ENCODE measurements around the gene SHMT2. TPM values are rescaled to one million over a fixed set of nuclear protein-coding genes. Genes with fewer than 3 reads are reported as not detected.

The SHMT2 gene
- polyA plus RNA-seq, 4 donors = 69.7 to 86.9 (median 71.7) TPM

GRCh38 chr12:57224973-57225679, 4.4 kb upstream of the SHMT2 start:
- no peak for DNase-seq (ENCODE audit: low read depth in 4 of 4, low spot score in 3 of 4)

DNA sequence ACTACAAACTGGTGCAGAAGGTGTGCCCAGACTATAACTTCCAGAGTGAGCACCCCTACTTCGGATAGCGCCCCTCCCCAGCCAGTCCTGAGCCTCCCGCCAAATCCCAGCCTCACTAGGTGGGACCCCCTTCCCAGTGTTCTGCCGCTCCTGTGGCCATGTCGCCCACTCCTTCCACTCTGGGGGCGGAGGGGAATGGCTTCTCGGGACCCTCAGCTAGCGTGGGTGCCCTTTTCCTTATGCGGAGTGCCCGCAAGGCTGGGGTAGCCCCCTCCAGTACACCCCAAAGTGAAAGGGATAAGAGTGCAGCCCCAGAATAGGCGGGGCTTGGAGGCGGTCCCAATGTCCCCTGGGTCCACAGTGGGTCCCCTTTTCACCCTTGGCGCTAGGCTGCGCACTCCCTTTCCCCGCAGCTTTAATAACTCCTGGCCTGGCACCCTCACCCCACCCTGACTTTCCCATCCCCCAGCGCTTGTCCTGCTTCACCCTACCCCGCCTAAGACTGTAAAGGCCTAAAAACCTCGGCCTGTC, 3.8 kb upstream of the SHMT2 start:
- DNase-seq (ENCODE audit: low read depth in 4 of 4, low spot score in 3 of 4) = no peak

DNA sequence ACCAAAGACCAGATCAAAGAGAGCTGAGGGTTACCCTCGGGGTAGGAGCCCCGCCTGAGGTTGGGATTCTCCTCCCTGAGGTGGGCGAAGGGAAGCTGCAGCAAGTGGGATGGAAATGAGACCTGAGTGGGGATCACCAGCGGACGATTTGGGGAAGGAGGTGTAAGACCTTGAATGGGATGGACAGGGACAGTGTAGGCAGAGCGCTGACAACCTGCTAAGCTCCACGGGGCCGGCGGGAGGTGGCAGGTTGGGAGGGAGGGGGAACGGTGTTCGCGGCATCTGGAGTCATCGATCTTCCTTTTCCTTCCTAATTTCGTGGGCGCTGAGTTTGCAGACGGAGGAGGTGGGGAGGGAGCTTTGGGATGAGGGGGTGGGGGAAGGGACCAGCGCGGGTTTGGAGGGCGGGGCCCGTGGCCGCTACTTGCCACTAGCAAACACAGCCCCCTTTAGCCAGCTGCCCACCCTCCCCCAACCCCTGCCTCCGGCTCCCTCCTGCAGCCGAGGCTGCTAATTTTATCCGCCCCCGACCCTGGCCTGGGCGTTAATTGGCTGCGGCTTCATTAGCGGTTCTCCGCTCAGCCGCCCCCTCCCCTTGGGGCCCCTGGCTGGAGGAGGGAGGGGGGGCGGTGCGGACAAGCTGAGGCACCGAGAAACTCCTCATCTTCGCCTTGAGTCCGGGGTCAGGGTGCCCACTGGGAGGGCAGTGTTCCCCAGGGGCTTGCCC, 2.8 kb upstream of the SHMT2 start:
- no peak for DNase-seq (ENCODE audit: low read depth in 4 of 4, low spot score in 3 of 4)

DNA sequence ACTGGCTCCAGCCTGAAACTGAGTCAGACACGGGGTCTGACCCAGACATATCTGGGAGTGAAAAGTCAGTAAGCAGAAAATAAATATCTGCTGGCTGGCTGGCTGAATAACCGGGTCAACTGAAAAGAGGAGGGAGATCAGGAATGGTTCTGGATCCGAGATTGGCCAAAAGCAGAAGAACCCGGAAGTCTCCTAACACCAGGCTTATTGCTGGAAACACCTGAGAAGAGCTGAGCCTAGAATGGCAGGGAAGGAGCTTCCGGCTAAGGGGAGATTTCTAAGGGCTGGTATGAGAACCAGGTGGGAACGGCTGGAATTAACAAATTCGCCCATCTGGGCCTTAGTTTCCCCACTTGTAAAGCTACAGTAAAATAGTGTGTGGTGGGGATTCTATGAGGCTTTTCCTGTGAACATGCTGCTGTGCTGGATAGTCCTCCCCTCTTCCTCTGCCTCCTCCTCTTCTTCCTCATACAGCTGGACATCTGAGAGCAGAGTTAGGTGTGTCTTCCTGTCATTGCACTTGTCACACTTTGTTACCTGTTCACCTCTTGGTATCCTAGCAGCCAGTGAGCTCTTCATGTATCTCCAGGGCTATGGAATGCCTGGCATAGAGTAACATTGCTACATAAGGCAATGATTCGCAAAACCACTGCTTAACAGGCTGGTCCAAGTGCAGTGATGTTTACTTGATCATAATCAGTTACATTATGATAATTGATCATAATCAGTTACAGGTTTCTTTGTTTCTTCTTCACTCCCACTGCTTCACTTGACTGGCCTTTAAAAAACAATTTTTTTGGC, 2.0 kb upstream of the SHMT2 start:
- no peak for DNase-seq (ENCODE audit: low read depth in 4 of 4, low spot score in 3 of 4)

DNA sequence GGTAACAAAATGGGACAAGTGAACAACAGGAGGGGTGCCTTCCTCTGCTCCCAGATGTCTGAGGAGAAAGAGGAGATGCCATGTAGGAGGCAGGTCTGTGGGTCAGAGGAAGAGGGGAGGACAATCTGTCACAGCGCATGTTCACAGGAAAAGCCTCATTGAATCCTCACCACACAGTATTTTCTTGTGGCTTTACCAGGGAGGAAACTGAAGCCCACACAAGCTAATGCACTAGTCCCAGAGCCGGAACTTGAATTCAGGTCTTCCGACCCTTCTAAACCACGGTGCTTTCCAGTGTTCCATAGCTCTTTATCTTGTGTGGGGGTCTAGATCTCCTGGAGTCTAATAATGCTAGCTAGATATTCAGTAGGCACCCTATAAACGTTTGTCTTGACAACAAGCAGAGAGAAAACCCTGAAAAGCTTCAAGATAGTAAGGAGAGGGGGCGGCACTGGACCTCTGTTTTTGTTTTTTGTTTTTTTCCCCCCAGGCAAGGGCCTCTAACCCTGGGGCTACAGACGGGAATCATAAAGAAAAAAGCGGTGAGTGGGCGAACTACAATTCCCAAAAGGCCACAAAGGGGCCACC, 371 bp upstream of the SHMT2 start:
- DNase-seq (ENCODE audit: low read depth in 4 of 4, low spot score in 3 of 4) = no peak

DNA sequence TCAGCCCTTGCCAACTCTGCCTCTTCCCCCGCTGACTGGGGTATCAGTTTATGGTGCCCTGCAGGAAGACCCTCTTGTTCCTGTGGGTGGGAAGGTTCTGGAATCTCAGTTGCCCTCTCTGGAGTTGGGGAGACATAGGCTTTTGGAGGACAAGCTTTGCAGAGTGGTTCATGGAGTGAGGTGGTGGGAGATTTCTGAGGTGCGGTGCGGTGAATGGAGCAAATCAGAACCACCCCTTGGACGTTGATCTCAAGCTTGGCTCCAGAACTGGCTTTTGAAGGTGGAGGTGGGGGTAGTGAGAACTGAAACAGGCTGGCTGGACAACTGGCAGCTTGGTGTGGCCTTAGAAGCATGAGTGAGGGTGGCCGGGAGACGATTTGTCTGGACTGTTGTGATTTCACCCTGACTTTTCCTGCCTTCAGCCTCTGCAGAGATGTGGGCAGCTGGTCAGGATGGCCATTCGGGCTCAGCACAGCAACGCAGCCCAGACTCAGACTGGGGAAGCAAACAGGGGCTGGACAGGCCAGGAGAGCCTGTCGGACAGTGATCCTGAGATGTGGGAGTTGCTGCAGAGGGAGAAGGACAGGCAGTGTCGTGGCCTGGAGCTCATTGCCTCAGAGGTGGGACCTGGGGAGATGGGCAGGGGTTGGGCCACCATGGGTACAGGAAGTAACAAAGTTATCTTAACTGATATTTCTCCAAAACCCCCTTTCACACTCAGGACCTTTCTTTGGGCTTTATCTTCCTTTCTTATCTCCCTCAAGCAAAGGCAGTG, 1.1 kb downstream of the SHMT2 start:
- DNase-seq (ENCODE audit: low read depth in 4 of 4, low spot score in 3 of 4) = no peak

GRCh38 chr12:57231276-57232021, 1.9 kb downstream of the SHMT2 start:
- DNase-seq (ENCODE audit: low read depth in 4 of 4, low spot score in 3 of 4) = no peak

GRCh38 chr12:57232156-57232756, 2.7 kb downstream of the SHMT2 start:
- no peak for DNase-seq (ENCODE audit: low read depth in 4 of 4, low spot score in 3 of 4)

DNA sequence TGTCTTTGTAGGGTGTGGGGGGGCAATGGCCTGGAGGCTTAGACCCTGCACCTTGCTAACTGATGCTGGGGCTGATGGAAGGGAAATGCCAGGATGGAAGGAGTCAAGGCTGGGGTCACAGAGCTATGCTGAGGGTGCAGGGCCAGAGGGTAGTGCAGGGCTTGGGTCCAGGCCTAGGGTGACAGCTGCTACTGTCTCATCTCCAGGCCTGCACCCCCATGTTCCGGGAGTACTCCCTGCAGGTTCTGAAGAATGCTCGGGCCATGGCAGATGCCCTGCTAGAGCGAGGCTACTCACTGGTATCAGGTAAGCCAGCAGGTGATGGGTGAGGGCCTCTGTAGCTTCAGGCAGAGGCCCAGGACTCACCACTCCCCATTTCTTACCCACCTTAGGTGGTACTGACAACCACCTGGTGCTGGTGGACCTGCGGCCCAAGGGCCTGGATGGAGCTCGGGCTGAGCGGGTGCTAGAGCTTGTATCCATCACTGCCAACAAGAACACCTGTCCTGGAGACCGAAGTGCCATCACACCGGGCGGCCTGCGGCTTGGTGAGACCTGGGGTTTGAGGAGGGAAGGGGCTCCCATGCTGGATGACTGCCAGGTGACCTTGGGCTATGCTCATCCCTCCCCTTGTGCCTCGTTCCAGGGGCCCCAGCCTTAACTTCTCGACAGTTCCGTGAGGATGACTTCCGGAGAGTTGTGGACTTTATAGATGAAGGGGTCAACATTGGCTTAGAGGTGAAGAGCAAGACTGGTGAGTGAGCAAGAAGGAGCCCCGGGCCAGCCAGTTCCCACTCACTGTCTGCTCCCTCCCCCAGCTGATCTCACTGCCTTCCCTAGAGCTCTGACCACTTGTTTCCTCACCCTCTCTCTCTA, 4.1 kb downstream of the SHMT2 start:
- no peak for DNase-seq (ENCODE audit: low read depth in 4 of 4, low spot score in 3 of 4)

- no peak for DNase-seq (ENCODE audit: low read depth in 4 of 4, low spot score in 3 of 4)
These were observed 4.7 kb downstream of the SHMT2 start for GRCh38 chr12:57234233-57234570.

GRCh38 chr12:57234571-57235016, 5.1 kb downstream of the SHMT2 start:
- DNase-seq (ENCODE audit: low read depth in 4 of 4, low spot score in 3 of 4) = no peak

- DNase-seq (ENCODE audit: low read depth in 4 of 4, low spot score in 3 of 4) = no peak
These were observed 5.7 kb downstream of the SHMT2 start for GRCh38 chr12:57235017-57235727.

DNA sequence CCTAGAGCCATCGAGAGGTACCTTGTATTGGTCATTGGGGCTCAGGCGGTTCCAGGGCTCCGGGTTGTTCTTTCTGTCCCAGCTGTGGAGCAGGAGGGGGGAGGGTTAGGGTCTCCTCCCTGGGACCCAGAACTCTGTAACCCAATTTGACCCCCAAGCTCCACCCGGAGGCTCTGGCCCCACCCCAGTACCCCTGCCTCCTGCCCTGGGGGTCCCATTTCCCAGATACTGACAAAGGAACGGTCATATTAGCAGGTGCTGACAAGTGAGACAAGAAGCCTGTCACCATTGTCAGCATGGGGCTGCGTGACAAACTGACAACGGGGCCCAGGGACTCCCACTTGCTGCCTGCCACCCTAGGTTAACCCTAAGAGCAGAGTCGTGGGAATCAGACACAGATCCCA, 6.2 kb downstream of the SHMT2 start:
- no peak for DNase-seq (ENCODE audit: low read depth in 4 of 4, low spot score in 3 of 4)

DNA sequence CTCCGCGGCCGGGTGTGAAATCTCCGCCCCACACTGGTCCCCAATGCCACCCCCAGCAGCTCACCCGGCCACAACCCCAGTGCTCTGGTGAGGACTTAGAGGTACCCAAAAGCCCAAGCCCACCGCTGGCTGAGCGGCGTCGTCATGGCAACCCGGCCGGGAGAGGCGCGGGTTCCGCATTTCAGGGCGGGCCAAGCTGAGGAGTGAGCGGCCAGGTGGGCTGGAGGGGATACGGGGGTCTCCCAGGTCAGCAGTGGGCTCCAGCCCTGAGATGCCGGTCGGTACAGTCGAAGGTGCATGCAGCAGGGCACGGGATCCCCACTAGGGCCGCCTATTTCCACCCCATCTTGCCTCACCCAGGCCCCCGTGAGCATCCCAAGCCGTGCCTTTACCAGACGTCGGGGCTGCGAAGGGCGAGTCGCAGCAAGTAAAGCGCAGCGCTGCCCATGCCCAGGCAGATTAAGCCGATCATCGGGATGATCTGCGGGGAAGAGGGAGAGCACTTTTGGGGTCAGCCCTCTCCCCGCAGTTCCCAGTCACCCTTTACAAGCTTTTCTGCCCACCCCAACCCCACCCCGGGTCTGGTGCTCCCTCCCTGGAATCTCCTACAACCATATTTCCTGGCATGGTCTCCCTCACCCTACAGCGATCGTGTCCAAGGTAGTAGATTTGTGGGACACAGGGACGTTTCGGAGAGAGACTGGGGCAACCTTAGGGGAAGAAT, 6.9 kb downstream of the SHMT2 start:
- no peak for DNase-seq (ENCODE audit: low read depth in 4 of 4, low spot score in 3 of 4)

GRCh38 chr12:57236925-57237595, 7.5 kb downstream of the SHMT2 start:
- DNase-seq (ENCODE audit: low read depth in 4 of 4, low spot score in 3 of 4) = no peak

DNA sequence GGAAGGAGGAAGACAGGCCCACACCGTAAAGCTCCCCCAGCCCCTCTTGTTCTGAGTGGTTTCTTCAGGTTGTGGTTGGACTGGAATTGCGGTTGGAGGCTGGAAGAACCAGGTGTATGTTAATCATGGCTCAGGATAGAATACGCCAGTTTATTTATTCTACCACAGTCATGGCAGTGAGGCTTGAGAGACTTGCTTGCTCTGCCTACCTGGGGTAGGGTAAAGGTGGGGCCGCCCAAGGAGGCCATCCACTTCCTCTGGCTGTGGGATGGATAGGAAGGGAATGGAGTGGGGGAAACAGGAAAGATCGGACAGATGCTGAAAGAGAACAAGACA, 8.1 kb downstream of the SHMT2 start:
- no peak for DNase-seq (ENCODE audit: low read depth in 4 of 4, low spot score in 3 of 4)
